A673 (cell line): ENCODE data around the gene SP2.

Source experiments
- EZH2 ChIP-seq: fragments of 200-600 bp; sonication (generic); IDR thresholded peaks from 2 replicates; pipeline ENCODE4 v1.6.1; 2017; ENCODE audit warnings: borderline replicate concordance, low read depth, mild to moderate bottlenecking, mixed read lengths, antibody characterized with exemption, low read length; ENCODE audit not compliant: poor library complexity, severe bottlenecking
- TF ChIP-seq, protein P1 (sequence below): fragments of 300-800, 200-600 bp; sonication (generic); conservative IDR thresholded peaks from 2 replicates; pipeline ENCODE4 v1.5.1; 2017; ENCODE audit warnings: low read depth, mild to moderate bottlenecking, antibody characterized with exemption, low read length, moderate library complexity, mixed read lengths

DNA sequence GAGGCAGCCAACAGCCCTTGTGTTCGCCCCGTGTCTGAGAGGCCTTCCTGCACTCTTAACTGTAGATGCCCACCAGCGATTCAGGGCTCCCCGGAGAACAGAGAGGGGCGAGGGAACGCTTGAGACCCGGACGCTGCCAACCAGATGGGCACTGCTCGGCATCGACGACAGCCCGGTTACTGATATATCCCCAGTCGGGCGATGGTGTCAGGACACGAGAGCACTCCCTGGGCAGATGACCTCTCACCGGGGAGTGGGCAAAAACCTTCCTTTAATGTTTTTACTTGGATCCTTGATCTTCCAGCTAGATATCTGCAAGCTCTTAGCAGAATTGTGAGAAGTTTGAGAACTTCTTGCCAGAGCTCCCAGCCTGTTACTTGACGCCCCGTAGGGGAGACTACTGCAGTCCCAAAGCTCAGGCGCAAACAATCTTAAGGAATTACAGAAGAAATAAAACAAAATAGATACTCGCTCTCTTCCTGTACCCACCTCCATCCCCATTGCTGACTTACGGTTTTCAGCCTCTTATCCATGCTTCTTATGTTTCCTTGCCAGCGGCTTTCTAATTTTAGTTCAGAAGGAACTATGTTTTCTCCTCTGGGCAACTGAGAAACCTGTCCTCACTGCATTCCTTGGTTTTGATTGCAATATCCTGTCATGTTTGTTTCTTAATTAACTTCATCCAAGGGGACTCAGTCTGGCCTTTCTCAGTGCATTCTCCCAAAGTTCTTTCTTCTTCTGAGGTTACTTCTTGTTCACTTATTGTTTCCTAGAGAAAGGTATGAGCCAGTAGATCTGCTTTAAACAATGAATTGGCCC lies 845 bp downstream of the SP2 start:
- TF ChIP-seq, protein P1, sequence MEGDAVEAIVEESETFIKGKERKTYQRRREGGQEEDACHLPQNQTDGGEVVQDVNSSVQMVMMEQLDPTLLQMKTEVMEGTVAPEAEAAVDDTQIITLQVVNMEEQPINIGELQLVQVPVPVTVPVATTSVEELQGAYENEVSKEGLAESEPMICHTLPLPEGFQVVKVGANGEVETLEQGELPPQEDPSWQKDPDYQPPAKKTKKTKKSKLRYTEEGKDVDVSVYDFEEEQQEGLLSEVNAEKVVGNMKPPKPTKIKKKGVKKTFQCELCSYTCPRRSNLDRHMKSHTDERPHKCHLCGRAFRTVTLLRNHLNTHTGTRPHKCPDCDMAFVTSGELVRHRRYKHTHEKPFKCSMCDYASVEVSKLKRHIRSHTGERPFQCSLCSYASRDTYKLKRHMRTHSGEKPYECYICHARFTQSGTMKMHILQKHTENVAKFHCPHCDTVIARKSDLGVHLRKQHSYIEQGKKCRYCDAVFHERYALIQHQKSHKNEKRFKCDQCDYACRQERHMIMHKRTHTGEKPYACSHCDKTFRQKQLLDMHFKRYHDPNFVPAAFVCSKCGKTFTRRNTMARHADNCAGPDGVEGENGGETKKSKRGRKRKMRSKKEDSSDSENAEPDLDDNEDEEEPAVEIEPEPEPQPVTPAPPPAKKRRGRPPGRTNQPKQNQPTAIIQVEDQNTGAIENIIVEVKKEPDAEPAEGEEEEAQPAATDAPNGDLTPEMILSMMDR: no peak
- TF ChIP-seq EZH2: no peak
